Measurements from ENCODE around the gene PTH2.

DNA sequence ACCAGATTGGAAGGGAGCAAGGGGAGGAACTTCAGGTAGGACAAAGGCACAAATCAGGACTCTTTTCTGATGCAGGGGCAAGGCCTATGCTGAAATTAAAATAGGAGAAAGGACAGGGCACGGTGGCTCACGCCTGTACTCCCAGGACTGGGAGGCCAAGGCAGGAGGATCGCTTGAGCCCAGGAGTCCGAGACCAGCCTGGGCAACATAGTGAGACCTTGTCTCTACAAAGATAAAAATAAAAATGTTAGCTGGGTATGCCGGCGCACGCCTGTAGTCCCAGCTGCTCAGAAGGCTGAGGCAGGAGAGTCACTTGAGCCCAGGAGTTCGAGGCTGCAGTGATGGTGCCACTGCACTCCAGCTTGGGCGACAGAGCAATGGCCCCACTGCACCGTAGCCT is 12.4 kb upstream of the PTH2 start:
- TF ChIP-seq, protein P1, sequence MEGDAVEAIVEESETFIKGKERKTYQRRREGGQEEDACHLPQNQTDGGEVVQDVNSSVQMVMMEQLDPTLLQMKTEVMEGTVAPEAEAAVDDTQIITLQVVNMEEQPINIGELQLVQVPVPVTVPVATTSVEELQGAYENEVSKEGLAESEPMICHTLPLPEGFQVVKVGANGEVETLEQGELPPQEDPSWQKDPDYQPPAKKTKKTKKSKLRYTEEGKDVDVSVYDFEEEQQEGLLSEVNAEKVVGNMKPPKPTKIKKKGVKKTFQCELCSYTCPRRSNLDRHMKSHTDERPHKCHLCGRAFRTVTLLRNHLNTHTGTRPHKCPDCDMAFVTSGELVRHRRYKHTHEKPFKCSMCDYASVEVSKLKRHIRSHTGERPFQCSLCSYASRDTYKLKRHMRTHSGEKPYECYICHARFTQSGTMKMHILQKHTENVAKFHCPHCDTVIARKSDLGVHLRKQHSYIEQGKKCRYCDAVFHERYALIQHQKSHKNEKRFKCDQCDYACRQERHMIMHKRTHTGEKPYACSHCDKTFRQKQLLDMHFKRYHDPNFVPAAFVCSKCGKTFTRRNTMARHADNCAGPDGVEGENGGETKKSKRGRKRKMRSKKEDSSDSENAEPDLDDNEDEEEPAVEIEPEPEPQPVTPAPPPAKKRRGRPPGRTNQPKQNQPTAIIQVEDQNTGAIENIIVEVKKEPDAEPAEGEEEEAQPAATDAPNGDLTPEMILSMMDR (IDR thresholded peaks at IDR 0.05; ENCODE audit: control extremely low read depth in 1 of 3, insufficient read depth in 1 of 3, low read depth in 1 of 3, low read length in 3 of 3) = no peak
- TF ChIP-seq POLR2AphosphoS5 (IDR thresholded peaks at IDR 0.05; ENCODE audit: low read depth, low read length) (no peak), EP300 (IDR thresholded peaks at IDR 0.05; ENCODE audit: borderline replicate concordance in 1 of 2, low read depth in 2 of 2, low read length in 2 of 2) (no peak), CREB1 (IDR thresholded peaks at IDR 0.05) (no peak), POLR2A (IDR thresholded peaks at IDR 0.05; ENCODE audit: control extremely low read depth in 1 of 2, low read depth in 2 of 2, low read length in 2 of 2) (no peak), JUN (IDR thresholded peaks at IDR 0.05; ENCODE audit: low read depth, low read length) (no peak)
